Lung (tissue), 12 donors: ENCODE results near the gene TMPRSS13. TPM values are rescaled to one million over a fixed set of nuclear protein-coding genes. Genes with fewer than 3 reads are reported as not detected.

Experiments
- ATAC-seq: fragments of 200-7000 bp; cut with Tn5 transposase; one replicate; pipeline ENCODE4 v1.9.1; 2020; ENCODE audit warnings: moderate number of reproducible peaks; ENCODE audit not compliant: insufficient read depth, low FRiP score
- DNase-seq, 3 donors: peaks; one replicate each; pipeline ENCODE4 v3.0.0-alpha.2; 2013 to 2017
- H3K27ac ChIP-seq, 2 donors: one replicate each; pipeline ENCODE4 v1.5.1; 2013; ENCODE audit warnings: mild to moderate bottlenecking in 2 of 2, moderate library complexity in 2 of 2, control low read depth in 1 of 2, inconsistent platforms in 1 of 2, low read depth in 1 of 2, low read length in 1 of 2
- H3K27me3 ChIP-seq, 3 donors: one replicate each; pipeline ENCODE4 v1.5.1; 2013; ENCODE audit warnings: low read length in 2 of 3; ENCODE audit not compliant: control insufficient read depth in 3 of 3, insufficient read depth in 3 of 3
- H3K36me3 ChIP-seq, 4 donors: one replicate each; pipeline ENCODE4 v1.5.1; 2013; ENCODE audit warnings: low read length in 4 of 4, mild to moderate bottlenecking in 1 of 4, moderate library complexity in 1 of 4; ENCODE audit not compliant: control insufficient read depth in 4 of 4, insufficient read depth in 4 of 4
- H3K4me1 ChIP-seq, 5 donors: one replicate each; pipeline ENCODE4 v1.5.1; 2013; ENCODE audit warnings: low read length in 5 of 5, mild to moderate bottlenecking in 2 of 5, moderate library complexity in 1 of 5; ENCODE audit not compliant: control insufficient read depth in 5 of 5, insufficient read depth in 5 of 5
- H3K4me3 ChIP-seq: one replicate; pipeline ENCODE4 v1.5.1; 2013; ENCODE audit warnings: mild to moderate bottlenecking, control low read depth, moderate library complexity
- H3K9ac ChIP-seq, 2 donors: one replicate each; pipeline ENCODE4 v1.5.1; 2013; ENCODE audit warnings: low read length in 2 of 2, control low read depth in 1 of 2; ENCODE audit not compliant: insufficient read depth in 1 of 2
- H3K9me3 ChIP-seq, 4 donors: one replicate each; pipeline ENCODE4 v1.5.1; 2013; ENCODE audit warnings: low read length in 3 of 4, mild to moderate bottlenecking in 1 of 4, moderate library complexity in 1 of 4; ENCODE audit not compliant: control insufficient read depth in 4 of 4, insufficient read depth in 3 of 4
- WGBS, 2 donors: extraction: QIAGEN DNeasy Blood & Tissue Kit; methylation state at CpG; one replicate each; pipeline ENCODE4 v1.1.7; 2013; 5-methylcytosine and 5-hydroxymethylcytosine counted together
- polyA plus RNA-seq, 2 donors: library from polyadenylated mRNA; stranded (reverse); fragments of 200-250 nt; gene quantifications; one replicate each; pipeline ENCODE4 v1.2.1, GENCODE V29; 2013
- total RNA-seq, 2 donors: library from RNA; depleted of rRNA in 1 of 2; stranded (reverse); fragments of >200 nt in 1 of 2; gene quantifications; one replicate each; pipeline ENCODE4 v1.2.1, GENCODE V29; 2014 to 2021
- TF ChIP-seq, protein P1 (sequence below): IDR thresholded peaks from 2 replicates; pipeline ENCODE4 v1.5.1; 2012; ENCODE audit warnings: mild to moderate bottlenecking; ENCODE audit errors: control extremely low read depth, extremely low read depth
- donor health status: control.
- donor health status: control.
- donor health status: Bipolar disorder and iron deficiency.
- donor health status: healthy.
- donor health status: DM: yes; HTN: yes; CAD: no.

The TMPRSS13 gene
- total and polyA plus RNA-seq, 4 donors, result 5.8 to 9.4 (median 9.2) TPM

DNA sequence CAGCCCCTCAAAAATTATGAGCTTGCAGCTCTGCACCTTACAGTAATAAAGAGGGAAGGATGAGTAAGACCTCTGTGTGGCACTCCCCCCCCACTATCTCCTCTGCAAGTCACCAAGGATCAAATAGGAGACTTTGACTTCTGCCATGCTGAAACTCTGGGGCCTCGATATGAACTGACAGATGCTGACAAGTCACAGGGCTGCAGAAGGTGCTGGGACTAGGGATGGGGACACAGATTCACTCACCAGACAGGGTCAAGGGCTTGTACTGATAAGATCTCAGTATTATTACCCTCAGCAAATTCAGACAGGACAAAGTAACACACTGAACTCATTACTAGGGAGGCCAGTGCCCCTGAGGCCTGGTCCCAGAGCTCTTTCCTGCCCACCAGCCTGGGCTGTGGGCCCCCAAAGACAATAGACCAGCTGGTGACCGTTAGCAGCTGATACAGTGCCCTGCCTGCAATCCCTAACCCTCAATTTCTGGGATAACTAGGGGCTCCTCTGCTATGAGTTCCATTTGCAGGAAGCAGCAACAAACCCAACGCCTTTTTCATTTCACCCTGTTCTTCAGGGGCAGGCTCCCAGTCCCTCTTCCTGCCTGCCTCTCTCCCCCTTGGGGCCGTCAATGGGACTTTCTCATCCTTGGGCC lies 20.1 kb downstream of the TMPRSS13 start:
- DNase-seq (peak in 1 of 3 donors; percentile 7), ATAC-seq (no peak)
- no peaks in the 10 kb centered on the region for H3K36me3 ChIP-seq
- no peak overlapping the region for H3K4me3 ChIP-seq
- no peak overlapping the region for H3K27ac ChIP-seq
- WGBS, 2 donors, result 92% methylated on average over 4 of the region's 4 CpGs
- H3K9me3 ChIP-seq, result no peaks in the 10 kb centered on the region
- H3K27me3 ChIP-seq, result no peaks in the 10 kb centered on the region
- peaks cover 0 to 2% (median 0%) of the 10 kb centered on the region in 5 donors for H3K4me1 ChIP-seq
- TF ChIP-seq, protein P1, sequence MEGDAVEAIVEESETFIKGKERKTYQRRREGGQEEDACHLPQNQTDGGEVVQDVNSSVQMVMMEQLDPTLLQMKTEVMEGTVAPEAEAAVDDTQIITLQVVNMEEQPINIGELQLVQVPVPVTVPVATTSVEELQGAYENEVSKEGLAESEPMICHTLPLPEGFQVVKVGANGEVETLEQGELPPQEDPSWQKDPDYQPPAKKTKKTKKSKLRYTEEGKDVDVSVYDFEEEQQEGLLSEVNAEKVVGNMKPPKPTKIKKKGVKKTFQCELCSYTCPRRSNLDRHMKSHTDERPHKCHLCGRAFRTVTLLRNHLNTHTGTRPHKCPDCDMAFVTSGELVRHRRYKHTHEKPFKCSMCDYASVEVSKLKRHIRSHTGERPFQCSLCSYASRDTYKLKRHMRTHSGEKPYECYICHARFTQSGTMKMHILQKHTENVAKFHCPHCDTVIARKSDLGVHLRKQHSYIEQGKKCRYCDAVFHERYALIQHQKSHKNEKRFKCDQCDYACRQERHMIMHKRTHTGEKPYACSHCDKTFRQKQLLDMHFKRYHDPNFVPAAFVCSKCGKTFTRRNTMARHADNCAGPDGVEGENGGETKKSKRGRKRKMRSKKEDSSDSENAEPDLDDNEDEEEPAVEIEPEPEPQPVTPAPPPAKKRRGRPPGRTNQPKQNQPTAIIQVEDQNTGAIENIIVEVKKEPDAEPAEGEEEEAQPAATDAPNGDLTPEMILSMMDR, result no peak
- H3K9ac ChIP-seq, result no peak overlapping the region

DNA sequence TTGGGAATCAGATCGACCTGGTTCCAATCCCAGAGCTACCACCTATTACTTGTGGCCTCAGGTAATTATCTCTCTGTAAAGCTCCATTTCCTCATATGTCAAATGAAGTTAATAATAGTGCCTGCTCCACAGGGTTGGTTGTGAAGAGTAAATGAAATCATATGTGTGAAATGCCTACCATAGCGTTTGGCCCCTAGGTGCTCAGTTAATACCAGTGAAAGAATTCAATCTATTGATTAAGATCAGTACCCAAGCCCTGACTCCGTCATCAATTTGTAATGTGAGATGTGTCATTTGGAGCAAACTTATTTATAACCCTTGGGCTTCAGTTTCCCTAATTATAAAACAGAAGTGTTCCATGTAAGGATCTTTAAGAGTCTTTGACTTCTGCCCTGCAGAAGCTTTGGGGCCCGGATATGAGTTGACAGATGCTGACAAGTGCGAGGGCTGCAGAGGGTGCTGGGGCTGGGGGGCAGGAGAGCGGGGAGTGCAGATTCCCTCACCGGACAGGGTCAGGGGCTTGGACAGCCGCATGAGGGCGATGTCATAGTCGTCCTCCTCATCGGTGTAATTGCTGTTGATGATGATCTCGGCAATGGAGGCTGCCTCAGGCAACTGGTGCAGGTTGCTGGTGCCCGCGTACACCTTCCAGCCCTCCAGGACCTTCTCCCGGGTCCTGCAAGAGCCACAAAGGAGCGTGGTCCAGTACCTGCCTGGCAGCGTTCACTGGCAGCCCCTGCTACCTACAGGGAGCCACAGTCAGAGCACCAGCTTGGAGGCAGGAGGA lies 20.9 kb downstream of the TMPRSS13 start:
- H3K4me1 ChIP-seq, result no peaks in the 10 kb centered on the region
- H3K9me3 ChIP-seq, result no peaks in the 10 kb centered on the region
- no peaks in the 10 kb centered on the region for H3K27me3 ChIP-seq
- DNase-seq (peak in 1 of 3 donors; percentile 10), ATAC-seq (no peak)
- no peak overlapping the region for H3K27ac ChIP-seq
- no peak overlapping the region for H3K4me3 ChIP-seq
- no peaks in the 10 kb centered on the region for H3K36me3 ChIP-seq
- TF ChIP-seq, protein P1, result no peak
- no peak overlapping the region for H3K9ac ChIP-seq
- 87 to 88% methylated on average over 17 of the region's 17 CpGs for WGBS, 2 donors

DNA sequence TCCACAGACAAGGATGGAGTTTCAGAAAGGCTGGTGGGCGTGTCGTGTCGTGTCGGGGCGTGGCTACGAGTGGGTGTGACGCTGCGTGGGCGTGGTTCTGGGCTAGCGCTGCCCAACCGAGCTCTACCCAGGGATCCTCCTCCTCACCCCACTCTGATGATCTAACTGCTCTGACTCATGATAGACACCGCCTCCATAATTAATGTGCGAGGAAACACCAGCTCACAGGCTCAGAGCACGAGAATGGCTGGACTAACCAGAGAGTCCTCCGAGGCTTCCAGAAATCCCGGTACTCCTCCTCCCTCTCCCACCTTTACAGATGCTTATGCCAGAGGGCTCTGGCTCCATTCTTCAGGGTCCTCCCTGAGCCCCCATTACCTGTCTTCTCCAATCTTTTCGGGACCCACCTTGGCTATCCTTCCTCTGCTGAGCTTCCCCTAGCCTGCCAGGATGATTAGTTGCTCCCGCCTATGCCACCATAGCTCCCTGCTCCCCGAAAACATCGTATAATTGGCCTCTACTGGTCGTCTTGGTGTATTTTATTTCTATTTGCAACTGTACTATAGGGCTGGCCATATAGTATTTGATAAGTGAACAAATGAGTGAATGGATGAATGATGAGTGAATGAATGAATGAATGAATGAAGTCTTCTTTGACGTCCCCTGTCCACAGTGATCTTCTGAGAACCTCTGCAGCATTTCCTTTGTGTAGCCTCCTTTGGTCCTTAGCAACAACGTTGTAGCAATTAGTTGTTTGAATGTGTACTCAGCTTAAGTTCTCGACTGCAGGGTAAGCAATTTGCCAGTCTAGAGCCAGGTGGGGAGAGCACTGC lies 21.7 kb downstream of the TMPRSS13 start:
- TF ChIP-seq, protein P1, result no peak
- Histone ChIP-seq H3K27me3 (no peaks in the 10 kb centered on the region), H3K27ac (no peak overlapping the region), H3K9ac (no peak overlapping the region), H3K4me3 (no peak overlapping the region), H3K4me1 (no peaks in the 10 kb centered on the region), H3K36me3 (no peaks in the 10 kb centered on the region), H3K9me3 (no peaks in the 10 kb centered on the region)
- peak; percentile 59 to 74 (median 69) for DNase-seq
- ATAC-seq, result peak; percentile 91
- 40 to 47% methylated on average over 24 of the region's 24 CpGs for WGBS, 2 donors
